Mononuclear cell (primary cell): ENCODE data around the gene BMP6. TPM values are rescaled to one million over a fixed set of nuclear protein-coding genes. Genes with fewer than 3 reads are reported as not detected.
A peak's percentile ranks its signal among the peaks of the same experiment; 100 is the strongest.
"Not testable (repeated sequence)": the region's sequence is repeated elsewhere in the genome, so short reads cannot be mapped to it uniquely, and the experiment has no call there.

Source experiments
- H3K27me3 ChIP-seq: 2 replicates; pipeline ENCODE4 v1.6.0; 2011; ENCODE audit warnings: low read length, control low read depth; ENCODE audit not compliant: insufficient read depth
- H3K4me1 ChIP-seq: 2 replicates; pipeline ENCODE4 v1.5.1; 2011; ENCODE audit warnings: mild to moderate bottlenecking, low read length, control low read depth; ENCODE audit not compliant: insufficient read depth
- H3K4me3 ChIP-seq: 2 replicates; pipeline ENCODE4 v1.5.1; 2011; ENCODE audit warnings: mild to moderate bottlenecking, low read length, moderate library complexity
- H3K9me3 ChIP-seq: 2 replicates; pipeline ENCODE4 v1.5.1; 2011; ENCODE audit warnings: low read depth, mild to moderate bottlenecking, control low read depth, low read length
- total RNA-seq: library from RNA; depleted of rRNA; stranded (reverse); fragments of >200 nt; gene quantifications from one replicate; pipeline ENCODE4 v1.2.3, GENCODE V29; 2012

The BMP6 gene
- total RNA-seq, 1 donor: 7.7 TPM

- not testable (repeated sequence) for H3K4me3 ChIP-seq, H3K4me1 ChIP-seq, H3K27me3 ChIP-seq, H3K9me3 ChIP-seq
Measured at GRCh38 chr6:7898193-7898586, 172.3 kb downstream of the BMP6 start.

- H3K9me3 ChIP-seq: no peaks in the 10 kb centered on the region
Measured at GRCh38 chr6:7899101-7899888, 173.4 kb downstream of the BMP6 start.

GRCh38 chr6:7899889-7900213 lies 174.0 kb downstream of the BMP6 start:
- Histone ChIP-seq H3K27me3 (no peaks in the 10 kb centered on the region), H3K4me3 (no peak overlapping the region), H3K9me3 (no peaks in the 10 kb centered on the region), H3K4me1 (peaks cover 8% of the 10 kb centered on the region)

More at GRCh38 chr6:7899101-7899888, 173.4 kb downstream of the BMP6 start:
- H3K27me3 ChIP-seq: no peaks in the 10 kb centered on the region
- no peak overlapping the region for H3K4me3 ChIP-seq
- H3K4me1 ChIP-seq: peaks cover 8% of the 10 kb centered on the region

GRCh38 chr6:7900621-7901020 lies 174.7 kb downstream of the BMP6 start:
- Histone ChIP-seq H3K9me3 (no peaks in the 10 kb centered on the region), H3K4me3 (no peak overlapping the region), H3K4me1 (peaks cover 8% of the 10 kb centered on the region), H3K27me3 (no peaks in the 10 kb centered on the region)

- no peaks in the 10 kb centered on the region for H3K9me3 ChIP-seq
- H3K4me1 ChIP-seq: peaks cover 8% of the 10 kb centered on the region
- no peak overlapping the region for H3K4me3 ChIP-seq
- no peaks in the 10 kb centered on the region for H3K27me3 ChIP-seq
Measured at GRCh38 chr6:7901056-7901455, 175.2 kb downstream of the BMP6 start.

GRCh38 chr6:7901780-7902179 lies 175.9 kb downstream of the BMP6 start:
- H3K4me1 ChIP-seq: peaks cover 8% of the 10 kb centered on the region
- no peaks in the 10 kb centered on the region for H3K27me3 ChIP-seq
- H3K4me3 ChIP-seq: no peak overlapping the region

GRCh38 chr6:7902221-7902620 lies 176.3 kb downstream of the BMP6 start:
- Histone ChIP-seq H3K4me3 (no peak overlapping the region), H3K9me3 (no peaks in the 10 kb centered on the region), H3K4me1 (peaks cover 8% of the 10 kb centered on the region), H3K27me3 (no peaks in the 10 kb centered on the region)

More at GRCh38 chr6:7901780-7902179, 175.9 kb downstream of the BMP6 start:
- H3K9me3 ChIP-seq: no peaks in the 10 kb centered on the region

GRCh38 chr6:7902867-7903266 lies 177.0 kb downstream of the BMP6 start:
- Histone ChIP-seq H3K9me3 (no peaks in the 10 kb centered on the region), H3K4me3 (no peak overlapping the region), H3K27me3 (no peaks in the 10 kb centered on the region), H3K4me1 (peaks cover 8% of the 10 kb centered on the region)

GRCh38 chr6:7903673-7904072 lies 177.8 kb downstream of the BMP6 start:
- no peaks in the 10 kb centered on the region for H3K27me3 ChIP-seq
- peaks cover 8% of the 10 kb centered on the region for H3K4me1 ChIP-seq
- no peak overlapping the region for H3K4me3 ChIP-seq
- H3K9me3 ChIP-seq: no peaks in the 10 kb centered on the region

- peaks cover 16% of the 10 kb centered on the region for H3K4me1 ChIP-seq
- no peaks in the 10 kb centered on the region for H3K9me3 ChIP-seq
- H3K4me3 ChIP-seq: no peak overlapping the region
- no peaks in the 10 kb centered on the region for H3K27me3 ChIP-seq
Measured at GRCh38 chr6:7904654-7905319, 178.9 kb downstream of the BMP6 start.

- Histone ChIP-seq H3K9me3 (no peaks in the 10 kb centered on the region), H3K4me3 (no peak overlapping the region), H3K4me1 (peaks cover 11% of the 10 kb centered on the region), H3K27me3 (no peaks in the 10 kb centered on the region)
Measured at GRCh38 chr6:7905416-7905815, 179.5 kb downstream of the BMP6 start.

- no peak overlapping the region for H3K4me3 ChIP-seq
- H3K27me3 ChIP-seq: no peaks in the 10 kb centered on the region
- peaks cover 16% of the 10 kb centered on the region for H3K4me1 ChIP-seq
- no peaks in the 10 kb centered on the region for H3K9me3 ChIP-seq
Measured at GRCh38 chr6:7906741-7907140, 180.8 kb downstream of the BMP6 start.

- Histone ChIP-seq H3K4me1 (peaks cover 16% of the 10 kb centered on the region), H3K9me3 (no peaks in the 10 kb centered on the region), H3K27me3 (no peaks in the 10 kb centered on the region), H3K4me3 (no peak overlapping the region)
Measured at GRCh38 chr6:7907159-7907558, 181.3 kb downstream of the BMP6 start.

- H3K27me3 ChIP-seq: no peaks in the 10 kb centered on the region
- H3K4me1 ChIP-seq: peaks cover 16% of the 10 kb centered on the region
- peak overlapping the region; percentile 48 for H3K4me3 ChIP-seq
- H3K9me3 ChIP-seq: no peaks in the 10 kb centered on the region
Measured at GRCh38 chr6:7909323-7910276, 183.7 kb downstream of the BMP6 start.

- Histone ChIP-seq H3K9me3 (no peaks in the 10 kb centered on the region), H3K27me3 (no peaks in the 10 kb centered on the region), H3K4me3 (peak overlapping the region; percentile 48), H3K4me1 (peaks cover 16% of the 10 kb centered on the region)
Measured at GRCh38 chr6:7910298-7910653, 184.4 kb downstream of the BMP6 start.
